SK-N-SH (cell line): ENCODE results near the gene RGMA.

Experiments used
- EP300 ChIP-seq, 2 experiments: IDR thresholded peaks; 2 replicates each; pipeline versions ENCODE4 v1.4.0 to v1.6.1; 2012; ENCODE audit warnings: borderline replicate concordance in 1 of 2, low read depth in 1 of 2, low read length in 1 of 2
- FOXM1 ChIP-seq: IDR thresholded peaks from 2 replicates; pipeline ENCODE4 v1.4.0; 2012; ENCODE audit warnings: low read depth, mild to moderate bottlenecking
- SMC3 ChIP-seq: IDR thresholded peaks from 2 replicates; pipeline ENCODE4 v1.6.1; 2012; ENCODE audit warnings: low read depth, low read length, improper control_type of control experiment

DNA sequence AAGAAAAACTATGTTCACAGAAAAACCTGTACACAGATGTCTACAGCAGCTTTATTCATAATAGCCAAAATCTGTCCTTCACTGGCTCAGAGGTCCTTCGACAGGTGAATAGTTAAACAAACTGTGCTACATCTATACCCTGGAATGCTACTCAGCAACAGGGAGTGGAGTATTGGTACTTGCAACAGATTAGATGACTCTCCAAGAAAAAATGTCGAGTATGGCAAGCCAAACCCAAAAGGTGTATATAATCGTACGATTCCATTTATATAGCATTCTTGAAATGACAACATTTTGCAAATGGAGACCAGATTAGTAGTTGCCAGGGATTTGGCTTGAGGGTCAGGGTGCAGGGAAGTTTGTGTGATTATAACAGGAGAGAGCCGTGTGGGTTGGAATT lies 22.4 kb upstream of the RGMA start:
- no peak for TF ChIP-seq EP300 (IDR thresholded peaks at IDR 0.05; ENCODE audit: borderline replicate concordance in 1 of 2, low read depth in 1 of 2, low read length in 1 of 2)
- no peak for TF ChIP-seq FOXM1
- no peak for TF ChIP-seq SMC3
